ENCODE measurements around the gene AIDA.
"Not testable (repeated sequence)": the region's sequence is repeated elsewhere in the genome, so short reads cannot be mapped to it uniquely, and the experiment has no call there.

The AIDA gene, protein sequence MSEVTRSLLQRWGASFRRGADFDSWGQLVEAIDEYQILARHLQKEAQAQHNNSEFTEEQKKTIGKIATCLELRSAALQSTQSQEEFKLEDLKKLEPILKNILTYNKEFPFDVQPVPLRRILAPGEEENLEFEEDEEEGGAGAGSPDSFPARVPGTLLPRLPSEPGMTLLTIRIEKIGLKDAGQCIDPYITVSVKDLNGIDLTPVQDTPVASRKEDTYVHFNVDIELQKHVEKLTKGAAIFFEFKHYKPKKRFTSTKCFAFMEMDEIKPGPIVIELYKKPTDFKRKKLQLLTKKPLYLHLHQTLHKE

DNA sequence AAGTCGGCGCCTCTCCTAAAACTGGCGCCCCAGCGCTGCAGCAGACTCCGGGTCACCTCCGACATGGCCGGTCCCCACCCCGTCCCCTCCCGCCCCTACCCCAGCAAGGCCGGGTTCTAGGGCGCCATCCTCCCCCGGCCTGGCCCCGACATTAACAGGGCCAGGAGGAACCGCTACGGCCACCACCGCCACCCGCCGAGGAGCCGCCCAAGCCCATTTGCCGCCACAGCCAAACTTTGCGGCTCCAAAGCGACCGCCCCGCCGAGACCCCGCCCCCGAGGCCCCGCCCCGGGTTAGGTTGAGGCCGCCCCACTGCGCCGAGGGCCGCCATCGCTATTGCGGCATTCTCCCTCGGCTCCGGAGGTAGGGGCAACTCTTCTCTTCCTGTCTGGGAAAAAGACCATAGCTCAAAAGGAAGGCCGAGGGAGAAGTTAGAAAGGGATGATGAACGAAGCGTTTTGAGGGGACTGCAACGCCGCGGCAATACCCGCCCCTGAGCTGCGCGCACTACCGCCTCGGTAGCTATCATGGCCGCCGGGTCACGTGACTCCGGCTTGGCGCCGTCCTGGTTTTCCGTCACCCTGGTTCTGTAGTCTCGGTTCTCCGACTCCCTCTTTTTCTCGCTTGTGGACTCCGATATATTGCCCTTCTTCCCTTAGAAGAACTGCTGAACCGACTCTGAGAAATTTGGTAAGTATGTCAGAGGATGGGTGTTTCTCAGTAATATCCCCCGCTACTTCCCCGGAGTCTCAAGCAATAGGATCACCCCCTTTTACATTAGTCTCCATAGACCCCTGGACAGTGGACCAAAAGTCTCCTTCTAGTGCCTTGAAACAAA is at the start of gene AIDA, which contains the start of gene BROX:
Gene AIDA (minus strand): TSS at position 239 of the 838 bp plus-strand sequence. CDS start 174 bp downstream, at position 65.
Gene BROX (plus strand): TSS at position 312 of the 838 bp plus-strand sequence. CDS start 3,136 bp downstream, outside the sequence.
- DNase-seq, result peak; percentile 48 to 99 (median 90)

DNA sequence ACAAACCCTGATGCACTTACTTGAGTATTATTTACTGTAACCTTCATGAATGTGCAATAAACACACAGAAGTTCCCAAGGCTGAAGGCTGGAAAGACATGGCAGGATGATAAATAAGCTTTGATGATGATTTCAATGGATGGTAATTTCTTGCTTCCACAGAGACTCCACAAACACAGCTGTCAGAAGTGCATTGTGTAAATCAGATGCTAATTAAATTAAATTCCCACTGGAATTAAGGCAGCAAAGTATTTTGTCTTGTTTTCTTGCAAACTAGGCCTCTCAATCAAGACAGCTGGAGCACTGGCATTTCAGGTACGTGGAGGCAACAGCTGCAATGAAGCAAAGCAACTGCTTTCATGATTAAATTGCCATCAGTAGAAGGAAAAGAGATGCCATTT is 48.8 kb upstream of the AIDA start:
- DNase-seq, result no peak

DNA sequence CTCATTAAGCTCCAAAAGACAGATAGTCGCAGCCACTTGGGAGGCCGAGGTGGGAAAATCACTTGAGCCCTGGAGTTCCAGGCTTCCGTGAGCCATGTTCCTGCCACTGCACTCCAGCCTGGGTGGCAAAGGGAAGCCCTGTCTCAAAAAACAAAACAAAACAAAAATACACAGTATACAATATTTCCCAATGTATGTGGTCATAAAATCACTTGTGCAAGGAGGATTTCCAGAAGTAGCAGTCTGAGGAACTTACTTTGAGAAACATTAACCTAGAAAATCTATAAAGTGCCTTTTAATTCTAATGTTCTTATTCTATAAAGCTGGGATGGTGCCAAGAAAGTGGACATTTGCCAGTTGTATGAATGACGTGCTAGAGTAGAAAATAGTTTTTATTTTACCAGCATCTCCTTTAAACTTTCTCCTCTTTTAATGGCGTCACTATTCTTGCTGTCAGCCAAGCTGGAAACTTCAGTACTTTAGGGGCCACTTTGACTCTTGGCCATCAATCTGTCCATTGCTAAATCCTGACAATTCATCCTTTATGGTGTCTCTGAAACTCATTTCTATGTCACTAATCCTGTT is 47.3 kb upstream of the AIDA start:
- no peak for DNase-seq

DNA sequence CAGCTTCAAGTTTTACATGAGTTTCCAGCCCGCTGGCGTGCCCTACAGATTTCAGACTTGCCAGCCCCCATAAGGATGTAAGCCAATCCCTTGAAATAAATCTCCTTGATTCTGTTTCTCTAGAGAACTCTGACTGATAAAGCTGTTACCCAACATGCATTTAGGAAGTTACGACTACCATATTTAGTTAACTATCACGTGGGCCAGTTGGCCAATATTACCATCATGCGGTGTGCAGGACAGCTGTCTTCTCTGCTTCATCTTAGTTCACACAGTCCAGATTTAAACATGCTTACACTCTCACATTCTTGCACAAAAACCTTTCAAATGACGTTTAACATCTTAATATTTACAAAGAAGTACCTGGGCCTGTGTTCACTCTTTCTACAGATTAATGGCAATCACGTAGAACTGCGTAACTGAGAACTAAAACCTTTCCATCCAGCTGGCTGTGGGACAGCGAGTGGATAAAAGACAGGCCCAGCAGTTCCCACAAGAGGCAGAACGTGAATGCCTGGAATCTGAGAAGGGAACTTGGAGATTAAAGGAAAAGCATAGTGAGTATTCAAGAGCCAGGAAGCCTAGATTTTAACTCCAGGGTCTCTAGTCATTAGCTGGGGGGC is 45.5 kb upstream of the AIDA start:
- DNase-seq, result peak in 1 of 56 donors; percentile 12

DNA sequence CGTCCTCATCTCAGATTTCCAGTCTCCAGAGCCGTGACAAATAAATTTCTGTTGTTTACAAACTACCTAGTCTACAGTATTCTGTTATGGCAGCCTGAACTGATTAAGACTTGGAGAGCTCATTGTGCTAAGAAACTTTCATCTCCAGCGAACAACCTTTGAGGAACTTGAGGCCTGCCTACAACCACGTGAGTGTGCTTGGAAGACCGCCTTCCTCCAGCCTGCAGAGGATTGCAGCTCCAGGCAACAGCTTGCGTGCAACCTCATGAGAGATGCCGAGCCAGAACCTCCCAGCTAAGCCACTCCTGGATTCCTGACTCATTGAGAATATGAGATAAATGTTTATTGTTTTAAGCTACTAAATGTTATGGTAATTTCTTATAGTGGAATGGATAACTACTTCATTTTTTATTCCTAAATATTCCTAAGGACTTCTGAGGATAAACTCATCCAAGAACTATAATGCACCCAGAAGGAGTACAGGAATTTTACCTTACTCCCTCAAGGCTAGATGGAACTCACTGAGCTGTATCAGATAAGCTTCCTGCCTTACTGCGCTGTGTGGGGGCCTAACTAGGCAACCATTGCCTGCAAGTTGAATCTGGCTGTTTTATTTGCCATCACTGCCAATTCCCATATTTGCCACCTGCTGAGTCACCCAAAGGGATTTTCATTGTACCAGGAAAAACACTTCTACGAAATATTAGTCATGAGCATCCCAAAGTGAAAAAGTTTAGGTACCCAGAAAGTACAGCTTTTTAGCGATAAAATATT is 42.3 kb upstream of the AIDA start:
- peak in 15 of 56 donors; percentile 3 to 56 (median 20) for DNase-seq

DNA sequence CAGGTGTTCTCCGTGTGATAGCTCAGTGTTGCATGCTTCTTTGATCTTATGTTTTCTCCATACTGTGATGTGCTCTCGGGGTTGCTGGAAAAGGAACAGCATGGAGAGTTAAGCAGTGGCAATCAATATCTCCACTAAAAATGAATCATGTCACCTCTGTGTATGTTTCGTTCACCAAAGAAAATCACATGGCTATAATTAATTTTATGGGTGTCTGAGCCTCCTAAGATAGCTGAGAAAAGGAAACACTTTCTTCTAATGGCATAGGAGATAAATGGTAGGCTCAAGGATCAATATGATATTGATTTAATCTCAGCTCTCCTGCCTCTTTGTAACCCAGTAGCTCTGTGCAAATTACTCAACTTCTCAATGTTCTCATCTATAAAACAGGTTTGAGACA is 39.0 kb upstream of the AIDA start:
- no peak for DNase-seq

DNA sequence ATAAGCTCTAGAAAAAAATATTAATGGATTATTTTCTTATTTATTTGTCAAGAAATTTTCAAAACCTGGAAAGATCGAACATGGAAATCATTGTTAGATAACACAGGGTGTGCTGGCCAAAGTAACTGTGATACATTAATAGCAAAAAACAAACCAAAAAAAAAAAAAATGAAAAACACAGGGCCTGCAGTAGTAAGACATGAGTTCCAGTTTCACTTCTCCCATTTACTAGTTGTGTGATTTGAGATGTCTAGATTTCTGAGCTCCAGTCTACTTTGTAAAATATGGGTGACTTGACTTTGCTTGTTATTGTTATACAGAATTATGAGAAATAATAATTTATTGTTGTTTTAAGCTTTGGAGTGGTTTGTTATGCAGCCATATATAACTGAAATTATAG is 38.4 kb upstream of the AIDA start:
- DNase-seq, result no peak

DNA sequence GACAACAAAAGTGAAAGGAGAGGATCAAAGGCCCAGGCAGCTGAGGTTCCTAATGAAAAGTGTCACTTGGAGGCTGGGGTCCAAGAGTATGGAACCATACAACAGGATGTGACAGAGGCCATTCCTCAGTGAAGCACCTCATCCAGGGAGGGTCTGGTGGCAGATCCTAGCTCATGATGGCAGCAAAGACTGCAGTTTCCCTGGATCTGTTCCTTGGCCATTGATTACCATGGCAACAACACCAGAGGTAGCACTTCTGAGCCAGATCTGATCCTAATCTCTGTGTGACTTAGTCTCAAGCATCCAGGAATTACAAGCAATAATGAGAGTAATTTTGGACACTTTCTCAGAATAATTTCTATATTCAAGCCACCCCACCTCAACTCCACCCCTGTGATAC is 37.6 kb upstream of the AIDA start:
- DNase-seq, result peak in 1 of 56 donors; percentile 7

DNA sequence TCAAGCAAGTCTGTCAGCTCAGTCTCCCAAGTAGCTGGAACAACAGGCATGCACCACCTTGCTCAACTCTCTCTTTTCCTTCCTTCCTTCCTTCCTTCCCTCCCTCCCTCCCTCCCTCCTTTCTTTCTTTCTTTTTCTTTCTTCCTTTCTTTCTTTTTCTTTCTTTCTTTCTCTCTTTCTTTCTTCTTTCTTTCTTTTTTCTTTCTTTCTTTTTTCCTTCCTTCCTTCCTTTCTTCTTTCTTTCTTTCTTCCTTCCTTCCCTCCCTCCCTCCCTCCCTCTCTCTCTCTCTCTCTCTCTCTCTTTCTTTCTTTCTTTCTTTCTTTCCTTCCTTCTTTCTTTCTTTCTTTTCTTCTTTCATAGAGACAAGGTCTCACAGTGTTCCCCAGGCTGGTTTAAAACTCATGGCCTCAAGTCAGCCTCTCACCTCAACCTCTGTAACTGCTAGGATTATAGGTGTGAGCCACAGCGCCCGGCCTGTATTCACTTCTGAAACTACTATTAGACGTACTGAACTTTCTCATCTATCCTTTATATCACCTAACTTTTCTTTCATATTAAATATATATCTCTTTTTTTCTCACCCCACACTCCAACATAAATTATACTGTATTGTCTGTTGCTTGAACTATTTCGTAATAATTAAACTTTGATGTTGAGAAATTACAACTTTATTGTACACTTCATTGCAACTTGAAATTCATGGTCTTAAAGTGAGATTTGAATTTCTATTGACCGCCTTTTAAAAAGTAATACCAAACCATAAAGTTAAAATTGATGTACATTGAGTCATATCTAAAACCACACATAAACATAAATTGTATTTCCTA is 29.6 kb upstream of the AIDA start:
- not testable (repeated sequence) for DNase-seq

DNA sequence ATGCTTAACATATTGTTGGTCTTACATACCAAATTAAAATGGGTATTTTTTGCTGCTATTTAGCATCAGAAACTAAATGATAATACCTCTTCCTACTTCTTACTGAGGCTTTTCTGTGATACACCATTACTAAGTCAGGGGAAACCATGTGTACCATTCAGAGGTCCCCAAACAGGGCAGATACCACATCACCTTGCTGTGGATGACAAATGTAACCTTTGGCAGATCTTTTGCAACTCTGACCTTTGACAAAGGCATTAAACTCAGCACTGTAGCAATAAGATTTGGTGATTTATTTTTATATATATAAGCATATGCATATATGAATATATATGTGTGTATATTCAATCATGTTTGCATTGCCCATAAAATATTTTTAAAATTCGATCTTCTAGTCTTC is 27.6 kb upstream of the AIDA start:
- DNase-seq, result no peak

DNA sequence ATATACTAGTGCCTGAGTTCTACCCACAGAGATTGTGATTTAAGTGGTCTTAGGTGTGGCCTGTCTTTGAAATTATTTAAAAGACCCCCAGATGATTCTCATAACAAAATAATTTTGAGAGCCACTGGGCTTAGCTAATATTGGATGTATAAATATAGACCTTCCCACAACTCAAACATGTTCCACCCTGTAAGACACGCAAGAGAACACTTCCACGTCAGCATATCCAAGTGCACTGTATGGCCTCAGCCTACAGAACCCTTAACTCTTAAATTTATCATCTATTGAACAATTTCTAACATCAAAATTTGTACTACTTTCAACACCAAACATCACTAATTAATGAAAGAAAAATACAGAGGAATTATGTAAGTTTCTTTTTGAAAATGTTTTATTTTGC is 27.2 kb upstream of the AIDA start:
- DNase-seq, result no peak

DNA sequence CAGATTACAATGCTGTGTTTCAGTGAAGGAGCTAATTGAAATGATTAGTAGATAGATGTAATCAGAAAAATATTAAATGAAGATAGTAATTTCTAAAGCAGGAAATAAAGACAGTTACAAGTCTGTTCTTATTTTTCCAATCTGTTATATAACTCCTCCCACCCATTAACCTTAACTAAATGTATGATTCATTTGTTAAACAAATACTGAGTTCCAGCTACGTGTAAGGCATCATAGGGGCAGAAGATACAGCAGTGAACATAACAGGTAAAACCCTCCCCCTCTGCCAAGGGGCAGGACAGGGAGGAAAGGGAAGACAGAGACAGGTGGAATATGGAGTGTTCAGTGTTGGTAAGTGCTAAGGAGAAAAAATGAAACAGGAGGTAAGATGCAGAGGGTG is 24.7 kb upstream of the AIDA start, which contains the start of gene FAM177B:
Gene FAM177B (plus strand): TSS at position 231 of the 400 bp plus-strand sequence. CDS start 9,344 bp downstream, outside the sequence.
- no peak for DNase-seq

DNA sequence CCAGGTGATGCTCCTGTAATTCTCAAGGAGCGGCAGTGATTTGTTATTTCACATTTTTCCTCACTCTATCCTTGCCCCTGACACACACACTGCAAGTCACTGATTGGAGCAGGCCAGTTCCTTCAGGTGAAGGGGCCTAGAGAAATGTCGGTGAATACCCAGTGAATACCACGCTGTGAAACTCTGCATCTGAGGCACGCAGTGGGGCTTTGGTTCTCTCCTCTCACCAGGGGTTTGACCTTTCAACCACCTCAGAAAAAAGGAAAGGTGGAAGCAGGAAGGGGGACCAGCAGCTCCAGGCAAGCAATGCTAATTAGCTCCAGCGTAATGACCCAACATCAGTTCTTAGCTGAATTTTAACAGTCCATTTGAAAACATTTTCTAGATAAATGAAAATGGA is 24.2 kb upstream of the AIDA start:
- DNase-seq, result no peak

DNA sequence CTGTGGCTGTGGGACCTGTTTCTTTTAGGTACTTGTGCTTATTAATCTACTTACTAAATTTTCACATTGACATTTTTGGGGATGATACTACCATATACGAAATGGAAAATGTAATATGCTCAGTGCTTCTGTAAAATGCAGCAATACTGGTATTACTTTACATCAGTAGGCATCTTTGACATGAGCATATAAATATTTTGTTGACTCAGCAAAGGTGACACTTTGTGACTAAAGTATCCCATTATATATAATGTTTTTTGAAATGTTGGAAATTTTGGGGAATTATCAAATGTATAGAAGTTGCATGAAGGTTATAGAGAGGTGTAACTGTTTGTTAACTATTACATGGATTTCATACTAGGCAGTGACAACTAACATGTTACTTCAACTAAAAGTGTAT is 22.4 kb upstream of the AIDA start:
- DNase-seq, result no peak

DNA sequence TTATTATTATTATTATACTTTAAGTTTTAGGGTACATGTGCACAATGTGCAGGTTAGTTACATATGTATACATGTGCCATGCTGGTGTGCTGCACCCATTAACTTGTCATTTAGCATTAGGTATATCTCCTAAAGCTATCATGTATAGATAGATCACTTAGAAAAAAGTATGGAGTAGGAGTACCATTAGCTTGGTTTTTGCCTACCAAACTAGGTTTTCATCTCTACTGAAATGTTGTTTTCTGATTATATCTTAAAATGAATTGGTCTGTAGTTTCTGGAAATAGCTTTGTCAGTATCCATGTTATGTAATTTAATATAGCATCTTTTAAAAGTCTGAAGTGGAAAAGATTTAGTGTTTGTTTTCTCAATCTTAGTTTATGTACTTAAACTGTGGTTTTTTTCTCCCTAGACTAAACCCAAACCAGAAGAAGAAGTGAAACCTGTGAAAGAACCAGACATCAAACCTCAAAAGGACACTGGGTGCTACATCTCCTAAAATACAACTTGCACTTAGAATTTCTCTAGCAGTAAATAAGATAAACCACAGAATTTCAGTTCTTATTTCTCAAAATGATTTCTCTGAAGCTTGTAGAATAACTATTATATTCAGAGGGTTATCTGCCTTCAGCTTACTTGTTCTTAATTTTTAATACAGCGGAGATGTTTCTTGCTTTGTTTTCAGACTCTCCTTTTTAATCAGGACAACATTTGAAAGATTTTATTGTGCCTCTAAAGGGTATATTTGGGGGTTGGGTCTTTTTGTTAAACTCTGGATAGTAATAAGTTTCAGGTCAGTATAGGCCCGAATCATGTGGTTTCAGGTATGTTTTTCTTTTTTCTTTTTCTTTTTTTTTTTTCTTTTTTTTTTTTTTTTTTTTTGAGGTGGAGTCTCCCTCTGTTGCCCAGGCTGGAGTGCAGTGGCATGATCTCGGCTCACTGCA is 20.2 kb upstream of the AIDA start:
- DNase-seq, result no peak

DNA sequence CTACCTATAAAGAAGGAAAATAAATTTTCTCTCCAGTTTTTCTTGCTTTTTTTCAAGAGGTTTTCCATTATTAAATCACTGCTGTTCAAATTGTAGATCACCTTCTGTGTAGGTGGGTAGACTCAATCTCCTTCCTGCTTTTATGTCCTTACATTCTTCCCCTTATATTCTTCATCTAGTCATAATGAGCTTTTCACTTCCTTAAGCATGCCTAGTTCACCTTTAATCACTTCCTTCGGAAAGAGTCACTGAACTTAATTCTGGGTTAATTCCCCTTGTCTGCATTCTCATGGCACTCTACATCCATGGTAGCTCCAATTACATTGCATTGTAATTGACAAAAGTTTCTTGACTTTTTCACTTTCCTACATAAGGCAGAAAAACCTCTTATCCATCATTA is 18.6 kb upstream of the AIDA start:
- no peak for DNase-seq

DNA sequence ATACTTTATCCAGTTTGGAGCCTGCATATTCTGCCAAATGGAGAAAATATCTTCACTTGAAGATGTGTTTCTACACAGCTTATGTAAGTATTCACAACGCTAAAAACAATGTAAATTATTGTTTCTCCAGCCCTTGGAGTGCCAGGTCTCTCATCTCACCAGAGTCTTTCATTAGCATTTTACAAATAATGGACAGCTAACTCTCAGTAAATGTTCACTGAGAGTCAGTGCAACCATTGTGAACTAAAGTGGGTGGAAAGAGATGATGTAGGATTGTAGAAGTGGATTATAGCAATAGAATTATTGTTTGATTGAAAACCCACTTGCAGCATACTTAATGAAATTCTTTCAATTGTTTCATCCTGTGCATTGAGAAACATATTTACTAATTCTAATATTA is 16.5 kb upstream of the AIDA start:
- peak in 1 of 56 donors; percentile 3 for DNase-seq

DNA sequence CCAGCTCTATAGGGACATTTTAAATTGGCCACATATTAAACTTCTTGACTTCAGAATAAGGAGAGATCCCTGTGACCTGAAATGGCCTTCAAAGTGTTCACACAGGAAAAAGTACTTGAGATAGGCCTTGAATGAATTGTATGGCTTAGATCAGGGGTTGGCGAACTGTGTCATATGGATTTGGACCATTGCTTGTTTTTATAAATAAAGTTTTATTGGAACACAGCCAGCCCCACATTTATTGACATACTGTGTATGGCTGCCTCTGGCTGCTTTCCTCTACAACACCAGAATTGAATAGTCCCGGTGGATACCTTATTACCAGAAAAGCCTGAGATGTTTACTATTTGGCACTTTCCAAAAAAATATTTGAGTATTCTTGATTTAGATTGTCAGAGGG is 4.1 kb upstream of the AIDA start:
- no peak for DNase-seq

Data from amygdala (tissue), 56 donors.